Mammary epithelial cell (primary cell): ENCODE measurements around the gene CCBE1.

ENCODE experiments used
- EZH2 ChIP-seq: IDR thresholded peaks from 2 replicates; pipeline ENCODE4 v1.6.1; 2012; ENCODE audit warnings: low read length, inconsistent platforms, borderline replicate concordance
- TF ChIP-seq, protein P1 (sequence below), 2 donors: IDR thresholded peaks in 1 of 2; conservative IDR thresholded peaks in 1 of 2; 2 replicates each; pipeline ENCODE4 v1.5.1; 2011 to 2012; ENCODE audit warnings: inconsistent platforms in 2 of 2, low read length in 2 of 2, mild to moderate bottlenecking in 2 of 2, control low read depth in 1 of 2, low read depth in 1 of 2; ENCODE audit not compliant: insufficient read depth in 1 of 2; ENCODE audit errors: extremely low read depth in 1 of 2

DNA sequence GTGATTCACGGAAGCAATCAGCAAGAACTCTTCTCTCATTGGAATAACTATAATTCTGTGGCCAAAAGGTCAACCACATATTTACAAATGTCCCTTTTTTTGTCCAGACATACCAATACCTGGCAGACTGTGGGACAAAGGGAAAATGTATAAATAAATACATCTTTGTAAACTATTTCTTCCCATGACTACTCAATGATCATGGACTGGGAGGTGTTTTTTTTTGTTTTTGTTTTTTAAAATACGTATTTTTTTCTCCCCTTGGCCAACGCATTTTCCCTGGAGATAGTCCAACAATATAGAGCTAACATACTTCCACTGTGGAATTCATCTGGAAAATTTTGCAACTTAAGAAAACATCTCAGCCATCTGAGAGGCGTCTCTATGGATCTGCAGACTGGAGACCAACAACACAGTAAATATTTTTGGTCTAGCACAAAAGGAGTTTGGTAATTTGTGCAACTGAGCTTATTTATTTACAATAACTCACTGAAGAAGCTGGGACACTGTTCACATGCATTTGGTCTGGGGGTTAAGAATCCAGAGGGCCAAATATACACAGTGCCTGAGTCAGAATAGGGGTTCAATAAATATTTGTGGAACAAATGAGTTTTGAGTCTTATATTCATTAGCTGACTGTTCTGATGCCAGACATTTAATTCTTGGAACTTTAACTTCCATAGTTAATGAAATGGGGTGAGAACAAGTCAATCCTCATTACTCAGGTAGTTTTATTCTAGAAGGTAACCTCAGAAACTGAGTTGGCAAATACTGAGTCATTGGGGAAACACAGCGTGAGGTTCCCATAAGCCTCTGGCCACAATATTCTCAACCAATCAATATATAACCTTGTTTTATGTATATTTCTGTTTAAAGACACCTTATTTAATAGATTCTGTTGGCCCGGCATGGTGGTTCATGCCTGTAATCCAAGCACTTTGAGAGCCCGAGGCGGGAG, 36.2 kb downstream of the CCBE1 start:
- TF ChIP-seq, protein P1, sequence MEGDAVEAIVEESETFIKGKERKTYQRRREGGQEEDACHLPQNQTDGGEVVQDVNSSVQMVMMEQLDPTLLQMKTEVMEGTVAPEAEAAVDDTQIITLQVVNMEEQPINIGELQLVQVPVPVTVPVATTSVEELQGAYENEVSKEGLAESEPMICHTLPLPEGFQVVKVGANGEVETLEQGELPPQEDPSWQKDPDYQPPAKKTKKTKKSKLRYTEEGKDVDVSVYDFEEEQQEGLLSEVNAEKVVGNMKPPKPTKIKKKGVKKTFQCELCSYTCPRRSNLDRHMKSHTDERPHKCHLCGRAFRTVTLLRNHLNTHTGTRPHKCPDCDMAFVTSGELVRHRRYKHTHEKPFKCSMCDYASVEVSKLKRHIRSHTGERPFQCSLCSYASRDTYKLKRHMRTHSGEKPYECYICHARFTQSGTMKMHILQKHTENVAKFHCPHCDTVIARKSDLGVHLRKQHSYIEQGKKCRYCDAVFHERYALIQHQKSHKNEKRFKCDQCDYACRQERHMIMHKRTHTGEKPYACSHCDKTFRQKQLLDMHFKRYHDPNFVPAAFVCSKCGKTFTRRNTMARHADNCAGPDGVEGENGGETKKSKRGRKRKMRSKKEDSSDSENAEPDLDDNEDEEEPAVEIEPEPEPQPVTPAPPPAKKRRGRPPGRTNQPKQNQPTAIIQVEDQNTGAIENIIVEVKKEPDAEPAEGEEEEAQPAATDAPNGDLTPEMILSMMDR (conservative IDR thresholded peaks at IDR 0.05 in 1 of 2, IDR thresholded peaks at IDR 0.05 in 1 of 2; ENCODE audit: extremely low read depth in 1 of 2, insufficient read depth in 1 of 2, low read depth in 1 of 2, low read length in 2 of 2): no peak
- TF ChIP-seq EZH2: no peak
